ENCODE results near the gene CAMK1D. TPM values are rescaled to one million over a fixed set of nuclear protein-coding genes. Genes with fewer than 3 reads are reported as not detected.

CAMK1D gene
- total and polyA plus RNA-seq, 2 of the 8 experiments (the other 6 are each of a cell fraction or from before 2014, with no cell fraction given), result 3.5 to 10.6 TPM

DNA sequence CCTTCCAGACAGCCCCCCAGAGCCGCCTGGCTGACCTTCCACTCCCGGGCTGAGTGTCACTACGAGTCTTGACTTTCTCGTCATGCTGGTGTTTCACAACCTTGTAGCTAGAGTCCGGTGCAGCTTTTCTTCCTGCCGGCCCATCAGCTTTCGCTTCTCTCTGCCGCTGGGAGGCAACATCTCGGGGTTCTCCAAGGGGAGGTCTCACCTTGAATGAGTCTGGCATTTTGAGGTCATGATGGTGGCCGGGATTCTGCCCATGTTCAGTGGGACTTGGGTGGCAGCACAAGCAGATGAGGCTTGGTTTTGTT is 285.2 kb downstream of the CAMK1D start:
- no peak overlapping the region for H3K14ac ChIP-seq (ENCODE audit: insufficient read length)
- no peak overlapping the region for H2BK120ac ChIP-seq (replicated peaks; ENCODE audit: low read depth, low read length)
- no peaks in the 10 kb centered on the region for H3K36me3 ChIP-seq (ENCODE audit: control insufficient read depth in 2 of 4, insufficient read depth in 4 of 4, low read length in 3 of 4)
- H2BK12ac ChIP-seq (ENCODE audit: low read depth, low read length), result no peak overlapping the region
- no peak overlapping the region for H3K56ac ChIP-seq (replicated peaks; ENCODE audit: insufficient read length, low read depth, low read length)
- no peak overlapping the region for H3K23ac ChIP-seq (ENCODE audit: insufficient read length)
- no peak for DNase-seq (ENCODE audit: low read depth in 1 of 2, low spot score in 2 of 2)
- 78% methylated on average over 10 of the region's 10 CpGs; no CpG with 5 or more reads in 1 of the 2 experiments for WGBS, 2 experiments (ENCODE audit: extremely low coverage in 1 of 2, insufficient coverage in 1 of 2, insufficient read length in 1 of 2, insufficient replicate concordance in 2 of 2, low coverage in 1 of 2, low lambda C conversion rate in 2 of 2, missing lambda C conversion rate in 1 of 2)
- CTCF ChIA-PET (ENCODE audit: partially characterized antibody), result interaction anchor here (1.0 to 1.5 kb wide), 3 partner anchors 18 to 79 kb away, joined by 4 to 5 read pairs (median 5); no protein-coding TSS in a partner anchor
- H3K4me2 ChIP-seq (ENCODE audit: insufficient read depth in 1 of 2, low read depth in 2 of 2, low read length in 2 of 2), result no peak overlapping the region
- H3K27me3 ChIP-seq (replicated peaks in 1 of 4; ENCODE audit: control insufficient read depth in 3 of 4, extremely low read depth in 1 of 4, insufficient read depth in 3 of 4, low read length in 3 of 4), result no peaks in the 10 kb centered on the region
- H3K23me2 ChIP-seq (ENCODE audit: low read depth, low read length), result 0 out of 2 replicates have a peak, but pooled peaks cover 3% of the 10 kb centered on the region
- H3K4me3 ChIP-seq (ENCODE audit: extremely low read depth in 1 of 4, insufficient read depth in 2 of 4, low read depth in 3 of 4, low read length in 4 of 4), result no peak overlapping the region
- H3K79me1 ChIP-seq (ENCODE audit: low read depth, low read length), result no peaks in the 10 kb centered on the region; the same call in 1 of the 2 replicates
- no peak overlapping the region for H3K18ac ChIP-seq (ENCODE audit: extremely low read depth, low read length)
- no peaks in the 10 kb centered on the region for H3K9me3 ChIP-seq (ENCODE audit: insufficient read depth in 2 of 2, low read depth in 1 of 2, low read length in 1 of 2)
- no peaks in the 10 kb centered on the region for H3K79me2 ChIP-seq (ENCODE audit: control insufficient read depth in 1 of 2, insufficient read depth in 2 of 2, low read length in 2 of 2)
- no peak overlapping the region; the same call in 1 of the 2 replicates for H2BK5ac ChIP-seq (ENCODE audit: low read depth, low read length)
- POLR2A ChIA-PET (ENCODE audit: partially characterized antibody), result no interaction called here
- no peak overlapping the region; the same call in 1 of the 2 replicates for H4K8ac ChIP-seq (ENCODE audit: extremely low read depth, insufficient read depth, low read length)
- no peak overlapping the region for H4K91ac ChIP-seq (replicated peaks; ENCODE audit: insufficient read length, low read length)
- H2BK20ac ChIP-seq (ENCODE audit: low read length), result no peak overlapping the region
- H3K4ac ChIP-seq (replicated peaks; ENCODE audit: insufficient read length, low read depth, low read length), result no peak overlapping the region
- H2AFZ ChIP-seq (ENCODE audit: low read length), result no peak overlapping the region
- peaks cover 4 to 11% (median 7%) of the 10 kb centered on the region in 4 experiments; a peak in 6 of 7 replicates for H3K4me1 ChIP-seq (replicated peaks in 1 of 4; ENCODE audit: control insufficient read depth in 3 of 4, insufficient read depth in 4 of 4, low read length in 3 of 4)
- H3K9ac ChIP-seq (replicated peaks in 1 of 4; ENCODE audit: extremely low read depth in 1 of 4, low read depth in 3 of 4, low read length in 3 of 4), result no peak overlapping the region
- 0 out of 2 replicates have a peak overlapping the region, but pooled peaks have one; percentile 42 for H2AK5ac ChIP-seq (ENCODE audit: low read depth, low read length)
- FAIRE-seq, result no peak
- no peak overlapping the region for H3K27ac ChIP-seq (ENCODE audit: low read depth, low read length)
- H4K5ac ChIP-seq (ENCODE audit: insufficient read length, low read depth, low read length), result no peak overlapping the region
- no peaks in the 10 kb centered on the region for H4K20me1 ChIP-seq (replicated peaks in 1 of 2; ENCODE audit: control insufficient read depth in 1 of 2, insufficient read depth in 2 of 2, low read length in 2 of 2)
- 0 out of 2 replicates have a peak overlapping the region, but pooled peaks have one; percentile 12 for H2BK15ac ChIP-seq (ENCODE audit: low read length)
- TF ChIP-seq EZH2 (IDR thresholded peaks at IDR 0.05; ENCODE audit: low read depth, low read length, severe bottlenecking) (no peak), RNF2 (IDR thresholded peaks at IDR 0.05; ENCODE audit: borderline replicate concordance, low read depth, low read length, missing control alignments, poor library complexity, severe bottlenecking) (no peak), TAF1 (IDR thresholded peaks at IDR 0.05; ENCODE audit: low read depth, low read length) (no peak), RBBP5 (IDR thresholded peaks at IDR 0.05; ENCODE audit: borderline replicate concordance, low read depth, low read length) (no peak), SUZ12 (IDR thresholded peaks at IDR 0.05; ENCODE audit: low read length) (no peak), CBX5 (IDR thresholded peaks at IDR 0.05; ENCODE audit: low read depth, low read length) (no peak), HDAC2 (IDR thresholded peaks at IDR 0.05; ENCODE audit: borderline replicate concordance in 1 of 2, low read depth in 2 of 2, low read length in 2 of 2) (no peak), SRF (IDR thresholded peaks at IDR 0.05; ENCODE audit: low read depth, low read length) (no peak), NRF1 (IDR thresholded peaks at IDR 0.05; ENCODE audit: low read depth, low read length) (no peak), KDM1A (IDR thresholded peaks at IDR 0.05; ENCODE audit: borderline replicate concordance, low read length) (no peak), EP300 (IDR thresholded peaks at IDR 0.05; ENCODE audit: borderline replicate concordance in 1 of 2, low read depth in 2 of 2, low read length in 2 of 2) (no peak)
- TF ChIP-seq, protein P1, sequence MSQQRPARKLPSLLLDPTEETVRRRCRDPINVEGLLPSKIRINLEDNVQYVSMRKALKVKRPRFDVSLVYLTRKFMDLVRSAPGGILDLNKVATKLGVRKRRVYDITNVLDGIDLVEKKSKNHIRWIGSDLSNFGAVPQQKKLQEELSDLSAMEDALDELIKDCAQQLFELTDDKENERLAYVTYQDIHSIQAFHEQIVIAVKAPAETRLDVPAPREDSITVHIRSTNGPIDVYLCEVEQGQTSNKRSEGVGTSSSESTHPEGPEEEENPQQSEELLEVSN (IDR thresholded peaks at IDR 0.05), result no peak

Data from H1 (cell line).